Measurements from ENCODE around the gene ZNF613. TPM values are rescaled to one million over a fixed set of nuclear protein-coding genes. Genes with fewer than 3 reads are reported as not detected.

The ZNF613 gene
- total and polyA plus RNA-seq, 2 donors (not counting 3 experiments of a cell fraction or from before 2014, with no cell fraction given), result 1.7 to 6.5 TPM

GRCh38 chr19:51916167-51916566 lies 11.1 kb upstream of the ZNF613 start:
- Histone ChIP-seq H3K27me3 (ENCODE audit: control insufficient read depth in 2 of 2, insufficient read depth in 2 of 2, low read length in 2 of 2) (no peaks in the 10 kb centered on the region), H3K9me3 (replicated peaks; ENCODE audit: control insufficient read depth, insufficient read depth, low read length) (peaks cover 21% of the 10 kb centered on the region), H4K20me1 (replicated peaks; ENCODE audit: control insufficient read depth, extremely low read depth, insufficient read depth, low read length) (no peaks in the 10 kb centered on the region), H3K9me1 (replicated peaks; ENCODE audit: control insufficient read depth, extremely low read depth, insufficient read depth, low read length) (no peaks in the 10 kb centered on the region), H3K27ac (ENCODE audit: insufficient read depth, low read depth, low read length) (no peak overlapping the region), H3K9ac (replicated peaks; ENCODE audit: extremely low read depth, insufficient read depth, low read length) (no peak overlapping the region), H3K79me2 (ENCODE audit: control insufficient read depth, insufficient read depth, low read length) (no peaks in the 10 kb centered on the region), H2AFZ (ENCODE audit: low read depth, low read length) (no peak overlapping the region), H3K4me1 (ENCODE audit: control insufficient read depth, extremely low read depth, insufficient read depth, low read length) (no peaks in the 10 kb centered on the region), H3K36me3 (ENCODE audit: control insufficient read depth in 2 of 2, extremely low read depth in 1 of 2, insufficient read depth in 2 of 2, low read length in 2 of 2) (no peaks in the 10 kb centered on the region), H3K4me2 (ENCODE audit: insufficient read depth, low read length) (no peak overlapping the region), H3K4me3 (replicated peaks in 1 of 3; ENCODE audit: insufficient read depth in 1 of 3, low read depth in 1 of 3, low read length in 3 of 3) (no peak overlapping the region)
- POLR2A ChIA-PET, result no interaction called here
- CTCF ChIA-PET, result no interaction called here
- intact Hi-C loops (cut with micrococcal nuclease) (no loop called here), dilution Hi-C loops (cut with MboI; ENCODE audit: extremely low pct_ligation_motif_present, low sequenced_read_pairs) (no loop called here)
- no peak for TF ChIP-seq EZH2 (IDR thresholded peaks at IDR 0.05; ENCODE audit: borderline replicate concordance, low read depth, low read length, severe bottlenecking)
- TF ChIP-seq MYC (IDR thresholded peaks at IDR 0.05; ENCODE audit: low read depth, low read length), result no peak
- TF ChIP-seq JUN (IDR thresholded peaks at IDR 0.05; ENCODE audit: borderline replicate concordance, insufficient read depth, insufficient read length, low read depth), result no peak
- TF ChIP-seq GATA2 (IDR thresholded peaks at IDR 0.05; ENCODE audit: insufficient read depth, insufficient read length, low read depth, low read length), result no peak
- TF ChIP-seq, protein P1, sequence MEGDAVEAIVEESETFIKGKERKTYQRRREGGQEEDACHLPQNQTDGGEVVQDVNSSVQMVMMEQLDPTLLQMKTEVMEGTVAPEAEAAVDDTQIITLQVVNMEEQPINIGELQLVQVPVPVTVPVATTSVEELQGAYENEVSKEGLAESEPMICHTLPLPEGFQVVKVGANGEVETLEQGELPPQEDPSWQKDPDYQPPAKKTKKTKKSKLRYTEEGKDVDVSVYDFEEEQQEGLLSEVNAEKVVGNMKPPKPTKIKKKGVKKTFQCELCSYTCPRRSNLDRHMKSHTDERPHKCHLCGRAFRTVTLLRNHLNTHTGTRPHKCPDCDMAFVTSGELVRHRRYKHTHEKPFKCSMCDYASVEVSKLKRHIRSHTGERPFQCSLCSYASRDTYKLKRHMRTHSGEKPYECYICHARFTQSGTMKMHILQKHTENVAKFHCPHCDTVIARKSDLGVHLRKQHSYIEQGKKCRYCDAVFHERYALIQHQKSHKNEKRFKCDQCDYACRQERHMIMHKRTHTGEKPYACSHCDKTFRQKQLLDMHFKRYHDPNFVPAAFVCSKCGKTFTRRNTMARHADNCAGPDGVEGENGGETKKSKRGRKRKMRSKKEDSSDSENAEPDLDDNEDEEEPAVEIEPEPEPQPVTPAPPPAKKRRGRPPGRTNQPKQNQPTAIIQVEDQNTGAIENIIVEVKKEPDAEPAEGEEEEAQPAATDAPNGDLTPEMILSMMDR (IDR thresholded peaks at IDR 0.05; ENCODE audit: extremely low read depth in 1 of 2, insufficient read depth in 1 of 2, low read depth in 1 of 2, low read length in 2 of 2), result no peak
- no peak for TF ChIP-seq POLR2A (IDR thresholded peaks at IDR 0.05; ENCODE audit: low read depth, low read length)
- no peak for TF ChIP-seq POLR2AphosphoS5 (IDR thresholded peaks at IDR 0.05; ENCODE audit: insufficient read depth, low read depth, low read length)
- TF ChIP-seq, protein P2, sequence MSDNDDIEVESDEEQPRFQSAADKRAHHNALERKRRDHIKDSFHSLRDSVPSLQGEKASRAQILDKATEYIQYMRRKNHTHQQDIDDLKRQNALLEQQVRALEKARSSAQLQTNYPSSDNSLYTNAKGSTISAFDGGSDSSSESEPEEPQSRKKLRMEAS (IDR thresholded peaks at IDR 0.05; ENCODE audit: insufficient read depth, insufficient read length), result no peak
- no TSS peak for BruUV-seq (replicated peaks)
- DNase-seq (ENCODE audit: low read depth, low spot score) (no peak), FAIRE-seq (no peak)

Data from endothelial cell of umbilical vein (primary cell).